HepG2 (cell line): ENCODE data around the gene GSK3B. TPM values are rescaled to one million over a fixed set of nuclear protein-coding genes. Genes with fewer than 3 reads are reported as not detected.

Experiments
- BCL6 ChIP-seq: IDR thresholded peaks from 2 replicates; pipeline ENCODE4 v1.6.1; 2016; ENCODE audit warnings: missing genetic modification reagents, missing compliant biosample characterization
- DMAP1 ChIP-seq: IDR thresholded peaks from 2 replicates; pipeline ENCODE4 v1.6.1; 2016
- DPF2 ChIP-seq: sonication (generic); formaldehyde crosslinking; IDR thresholded peaks from 2 replicates; pipeline ENCODE4 v1.4.0; 2020; ENCODE audit warnings: mild to moderate bottlenecking, low read depth, missing genetic modification reagents, borderline replicate concordance
- GABPB1 ChIP-seq: IDR thresholded peaks from 2 replicates; pipeline ENCODE4 v1.6.1; 2016; ENCODE audit warnings: mild to moderate bottlenecking, missing genetic modification reagents, moderate library complexity, missing compliant biosample characterization
- HNRNPLL ChIP-seq: fragments of 200-400 bp; formaldehyde crosslinking; IDR thresholded peaks from 2 replicates; pipeline ENCODE4 v1.6.1; 2017; ENCODE audit warnings: mild to moderate bottlenecking, low read depth, low read length; ENCODE audit not compliant: poor library complexity, severe bottlenecking
- KDM3A ChIP-seq: IDR thresholded peaks from 2 replicates; pipeline ENCODE4 v1.6.1; 2018; ENCODE audit warnings: low read depth, missing compliant biosample characterization
- KLF15 ChIP-seq: sonication (generic); formaldehyde crosslinking; IDR thresholded peaks from 2 replicates; pipeline ENCODE4 v1.8.1; 2023; ENCODE audit warnings: borderline replicate concordance, mild to moderate bottlenecking, inconsistent platforms, missing genetic modification reagents, mixed read lengths
- KLF9 ChIP-seq: IDR thresholded peaks from 2 replicates; pipeline ENCODE4 v1.6.1; 2016; ENCODE audit warnings: low read depth
- MAFG ChIP-seq: sonication (generic); formaldehyde crosslinking; IDR thresholded peaks from 2 replicates; pipeline ENCODE4 v1.5.1; 2020; ENCODE audit warnings: mild to moderate bottlenecking, missing genetic modification reagents
- RAD21 ChIP-seq: fragments of 450-650 bp; formaldehyde crosslinking; IDR thresholded peaks from 2 replicates; pipeline ENCODE4 v1.5.0; 2020; ENCODE audit warnings: mild to moderate bottlenecking
- SP1 ChIP-seq, 2 experiments: fragments of 450-650 bp in 1 of 2; sonication (generic) in 1 of 2; formaldehyde crosslinking in 1 of 2; IDR thresholded peaks; 2 replicates each; pipeline versions ENCODE4 v1.4.0 to v1.6.1; 2016 to 2020; ENCODE audit warnings: missing genetic modification reagents in 1 of 2
- TAF1 ChIP-seq: sonication (generic); formaldehyde crosslinking; IDR thresholded peaks from 2 replicates; pipeline ENCODE4 v1.4.0; 2020; ENCODE audit warnings: missing genetic modification reagents
- ZBTB40 ChIP-seq, 2 experiments: fragments of 450-650 bp in 1 of 2; sonication (generic) in 1 of 2; formaldehyde crosslinking in 1 of 2; IDR thresholded peaks; 2 replicates each; pipeline versions ENCODE4 v1.6.1 to v1.8.0; 2016 to 2022; ENCODE audit warnings: antibody characterized with exemption in 1 of 2, mild to moderate bottlenecking in 1 of 2, missing genetic modification reagents in 1 of 2
- ZNF160 ChIP-seq: sonication (generic); formaldehyde crosslinking; IDR thresholded peaks from 2 replicates; pipeline ENCODE4 v1.8.0; 2022; ENCODE audit warnings: mild to moderate bottlenecking, inconsistent platforms, missing genetic modification reagents
- ZNF329 ChIP-seq: sonication (generic); formaldehyde crosslinking; IDR thresholded peaks from 2 replicates; pipeline ENCODE4 v1.9.0; 2021; ENCODE audit warnings: low read depth, mild to moderate bottlenecking, missing genetic modification reagents
- ZNF337 ChIP-seq: sonication (generic); formaldehyde crosslinking; IDR thresholded peaks from 2 replicates; pipeline ENCODE4 v1.5.1; 2020; ENCODE audit warnings: missing genetic modification reagents, low read depth, mild to moderate bottlenecking, borderline replicate concordance
- ZNF431 ChIP-seq: sonication (generic); formaldehyde crosslinking; IDR thresholded peaks from 2 replicates; pipeline ENCODE4 v1.9.0; 2022; ENCODE audit warnings: missing genetic modification reagents, low read depth, mild to moderate bottlenecking, borderline replicate concordance
- ZNF44 ChIP-seq: sonication (generic); formaldehyde crosslinking; IDR thresholded peaks from 2 replicates; pipeline ENCODE4 v1.5.1; 2020; ENCODE audit warnings: mild to moderate bottlenecking, missing genetic modification reagents
- polyA plus RNA-seq, 8 experiments: library from polyadenylated mRNA; depleted of rRNA in 3 of 8; stranded (reverse) in 7 of 8; unstranded in 1 of 8; fragments of >200 nt; fragmentation: Illumina TruSeq in 4 of 8; extraction: Trizol in 4 of 8; gene quantifications; 2 replicates each; pipeline versions ENCODE4 v1.2.1 to v1.2.3, GENCODE V29; 2011 to 2016; ENCODE audit warnings: low read depth in 4 of 8, missing spikeins in 1 of 8, mixed read lengths in 1 of 8; ENCODE audit not compliant: insufficient read depth in 1 of 8
- total RNA-seq, 5 experiments: library from RNA; depleted of rRNA; stranded (reverse); fragments of >200 nt; fragmentation: Illumina TruSeq; extraction: Trizol; gene quantifications; 2 replicates each; pipeline ENCODE4 v1.2.3, GENCODE V29; 2016; ENCODE audit warnings: low read depth in 1 of 5
- TF ChIP-seq, protein P1 (sequence below): sonication (generic); formaldehyde crosslinking; IDR thresholded peaks from 2 replicates; pipeline ENCODE4 v1.8.1; 2023; ENCODE audit warnings: mild to moderate bottlenecking, inconsistent platforms, moderate library complexity, missing genetic modification reagents, borderline replicate concordance

The GSK3B gene
- total and polyA plus RNA-seq, 2 of the 13 experiments (the other 11 are each of a cell fraction or from before 2014, with no cell fraction given), result 22.3 to 30.1 TPM

- TF ChIP-seq, protein P1, sequence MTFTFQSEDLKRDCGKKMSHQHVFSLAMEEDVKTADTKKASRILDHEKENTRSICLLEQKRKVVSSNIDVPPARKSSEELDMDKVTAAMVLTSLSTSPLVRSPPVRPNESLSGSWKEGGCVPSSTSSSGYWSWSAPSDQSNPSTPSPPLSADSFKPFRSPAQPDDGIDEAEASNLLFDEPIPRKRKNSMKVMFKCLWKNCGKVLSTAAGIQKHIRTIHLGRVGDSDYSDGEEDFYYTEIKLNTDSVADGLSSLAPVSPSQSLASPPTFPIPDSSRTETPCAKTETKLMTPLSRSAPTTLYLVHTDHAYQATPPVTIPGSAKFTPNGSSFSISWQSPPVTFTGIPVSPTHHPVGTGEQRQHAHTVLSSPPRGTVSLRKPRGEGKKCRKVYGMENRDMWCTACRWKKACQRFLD (CRISPR knock-in tag), result peak; percentile 80; the same call in 1 of the 2 replicates
- TF ChIP-seq BCL6 (CRISPR knock-in tag), result 0 out of 2 replicates have a peak, but pooled peaks have one; percentile 8
- TF ChIP-seq ZNF431 (CRISPR knock-in tag), result peak; percentile 35; the same call in 1 of the 2 replicates
- peak; percentile 88 for TF ChIP-seq GABPB1 (CRISPR knock-in tag)
- peak; percentile 48; the same call in 1 of the 2 replicates for TF ChIP-seq KDM3A (CRISPR knock-in tag)
- TF ChIP-seq ZNF44, result 0 out of 2 replicates have a peak, but pooled peaks have one; percentile 35
- TF ChIP-seq SP1 (IDR thresholded peaks at IDR 0.05), result no peak
- peak; percentile 12; the same call in 1 of the 2 replicates for TF ChIP-seq SP1 (CRISPR knock-in tag; IDR thresholded peaks at IDR 0.05)
- TF ChIP-seq ZNF160 (CRISPR knock-in tag), result peak; percentile 63; the same call in 1 of the 2 replicates
- TF ChIP-seq ZNF329 (CRISPR knock-in tag), result peak; percentile 76
- peak; percentile 93 for TF ChIP-seq DMAP1
- no peak; the same call in 1 of the 2 replicates for TF ChIP-seq KLF15
- no peak for TF ChIP-seq DPF2 (CRISPR knock-in tag)
- TF ChIP-seq ZNF337 (CRISPR knock-in tag), result no peak
- TF ChIP-seq HNRNPLL, result peak; percentile 93
- TF ChIP-seq RAD21 (CRISPR knock-in tag), result peak; percentile 65
- TF ChIP-seq ZBTB40 (IDR thresholded peaks at IDR 0.05), result peak; percentile 35
- TF ChIP-seq ZBTB40 (CRISPR knock-in tag; IDR thresholded peaks at IDR 0.05), result no peak
- TF ChIP-seq KLF9 (CRISPR knock-in tag), result no peak
- no peak for TF ChIP-seq MAFG
- peak; percentile 98 for TF ChIP-seq TAF1
Measured at GRCh38 chr3:120095226-120095978, 1.2 kb upstream of the GSK3B start (continued).
